ENCODE results near the gene RNF166.

Gene RNF166

GRCh38 chr16:88725609-88726407 lies 19.6 kb upstream of the RNF166 start:
- POLR2A ChIA-PET = no interaction called here
- TF ChIP-seq CTCF (IDR thresholded peaks at IDR 0.05; ENCODE audit: control extremely low read depth, extremely low read depth, low read depth, missing control alignments) = no peak
- no peak for DNase-seq (ENCODE audit: extremely low spot score)
- CTCF ChIA-PET = interaction anchor here (1.1 to 1.6 kb wide), 2 partner anchors 12 kb away, joined by 5 to 7 read pairs; no protein-coding TSS in a partner anchor

- ChIA-PET CTCF (interaction anchor here (1.6 kb wide), 1 partner anchor 12 kb away, joined by 7 read pairs; no protein-coding TSS in a partner anchor), POLR2A (no interaction called here)
- DNase-seq (ENCODE audit: extremely low spot score) = no peak
- no peak for TF ChIP-seq CTCF (IDR thresholded peaks at IDR 0.05; ENCODE audit: control extremely low read depth, extremely low read depth, low read depth, missing control alignments)
These were observed 18.8 kb upstream of the RNF166 start for GRCh38 chr16:88724855-88725555.

GRCh38 chr16:88723911-88724310 lies 17.7 kb upstream of the RNF166 start:
- ChIA-PET POLR2A (no interaction called here), CTCF (interaction anchor here (1.6 kb wide), 1 partner anchor 13 kb away, joined by 7 read pairs; no protein-coding TSS in a partner anchor)
- TF ChIP-seq CTCF (IDR thresholded peaks at IDR 0.05; ENCODE audit: control extremely low read depth, extremely low read depth, low read depth, missing control alignments) = no peak
- DNase-seq (ENCODE audit: extremely low spot score) = no peak

- DNase-seq (ENCODE audit: extremely low spot score) = no peak
- CTCF ChIA-PET = no interaction called here
- POLR2A ChIA-PET = no interaction called here
- no peak for TF ChIP-seq CTCF (IDR thresholded peaks at IDR 0.05; ENCODE audit: control extremely low read depth, extremely low read depth, low read depth, missing control alignments)
These were observed 17.3 kb upstream of the RNF166 start for GRCh38 chr16:88723507-88723887.

GRCh38 chr16:88722784-88723506 lies 16.7 kb upstream of the RNF166 start:
- CTCF ChIA-PET = interaction anchor here (0.9 to 3.1 kb wide), 2 partner anchors 14 to 20 kb away, joined by 5 to 17 read pairs; no protein-coding TSS in a partner anchor
- DNase-seq (ENCODE audit: extremely low spot score) = no peak
- POLR2A ChIA-PET = no interaction called here
- no peak for TF ChIP-seq CTCF (IDR thresholded peaks at IDR 0.05; ENCODE audit: control extremely low read depth, extremely low read depth, low read depth, missing control alignments)
